Pancreas (tissue), 10 donors: ENCODE measurements around the gene ALDOC. TPM values are rescaled to one million over a fixed set of nuclear protein-coding genes. Genes with fewer than 3 reads are reported as not detected.

ENCODE experiments used
- ATAC-seq, 4 donors: fragments of 200-7000 bp; cut with Tn5 transposase; one replicate each; pipeline versions ENCODE4 v1.8.0 to v1.9.1; 2020; ENCODE audit warnings: mild to moderate bottlenecking in 4 of 4, moderate library complexity in 4 of 4
- DNase-seq, 6 donors: peaks; one replicate each; pipeline ENCODE4 v3.0.0-alpha.2; 2020
- FAIRE-seq: peaks from 2 replicates; lab custom pipeline; 2012; peaks lifted over from hg19 to GRCh38; lab: Jason Lieb, UNC
- H3K27ac ChIP-seq, 4 donors: fragments of 200-600 bp; sonication (generic); 1 replicate in 3 of 4; 2 replicates in 1 of 4; pipeline versions ENCODE4 v1.5.0 to v1.8.0; 2020
- H3K27me3 ChIP-seq, 4 donors: fragments of 200-600 bp; one replicate each; pipeline ENCODE4 v1.8.0; 2021
- H3K36me3 ChIP-seq, 3 donors: fragments of 200-600 bp; sonication (generic) in 1 of 3; one replicate each; pipeline versions ENCODE4 v1.5.0 to v1.8.0; 2020 to 2021
- H3K4me1 ChIP-seq, 3 donors: fragments of 200-600 bp; one replicate each; pipeline ENCODE4 v1.8.0; 2021
- H3K4me3 ChIP-seq, 4 donors: fragments of 200-600 bp; sonication (generic) in 2 of 4; one replicate each; pipeline versions ENCODE4 v1.5.0 to v1.8.0; 2020 to 2021
- H3K9me3 ChIP-seq, 4 donors: fragments of 200-600 bp; one replicate each; pipeline ENCODE4 v1.8.0; 2021
- WGBS, 2 donors: extraction: QIAGEN DNeasy Blood & Tissue Kit; methylation state at CpG; one replicate each; pipeline ENCODE4 v1.1.7; 2013; 5-methylcytosine and 5-hydroxymethylcytosine counted together
- intact Hi-C, 3 donors: fragments of 100-400 bp; cut with DNase I; formaldehyde crosslinking; loops; one replicate each; pipeline versions ENCODE4 v1.11.1 to v1.14.2; 2022
- polyA plus RNA-seq, 2 donors: library from polyadenylated mRNA; stranded (reverse); fragments of 200-250 nt; gene quantifications; one replicate each; pipeline ENCODE4 v1.2.3, GENCODE V29; 2013
- total RNA-seq, 6 donors: library from RNA; stranded (reverse); fragmentation: NEBNext Ultra II Directional in 4 of 6; extraction: Animal tissue kit (Norgen Biotek cat#: 25700) in 4 of 6; gene quantifications; one replicate each; pipeline versions ENCODE4 v1.2.1 to v1.2.4, GENCODE V29; 2021 to 2023
- TF ChIP-seq, protein P1 (sequence below), 4 donors: fragments of 200-600 bp; sonication (generic) in 3 of 4; IDR thresholded peaks; one replicate each; pipeline versions ENCODE4 v1.5.0 to v1.8.0; 2021; ENCODE audit warnings: antibody characterized with exemption in 4 of 4
- donor health status: healthy with polysubstance abuse.
- donor health status: DM: no; HTN: no; CAD: no; lungs with moderate emphysema.
- donor health status: DM: no; HTN: no; CAD: no.
- donor health status: control.
- donor health status: control.
- donor health status: Bipolar disorder and iron deficiency.
- donor health status: DM: yes; HTN: yes; CAD: no.
- donor health status: DM: no; HTN: no; CAD: no.
- donor health status: DM: no; HTN: no; CAD: no.
- donor health status: DM: yes; HTN: yes; CAD: no.

The ALDOC gene
- total and polyA plus RNA-seq, 8 donors, result 0.69 to 8.4 (median 2.3) TPM

DNA sequence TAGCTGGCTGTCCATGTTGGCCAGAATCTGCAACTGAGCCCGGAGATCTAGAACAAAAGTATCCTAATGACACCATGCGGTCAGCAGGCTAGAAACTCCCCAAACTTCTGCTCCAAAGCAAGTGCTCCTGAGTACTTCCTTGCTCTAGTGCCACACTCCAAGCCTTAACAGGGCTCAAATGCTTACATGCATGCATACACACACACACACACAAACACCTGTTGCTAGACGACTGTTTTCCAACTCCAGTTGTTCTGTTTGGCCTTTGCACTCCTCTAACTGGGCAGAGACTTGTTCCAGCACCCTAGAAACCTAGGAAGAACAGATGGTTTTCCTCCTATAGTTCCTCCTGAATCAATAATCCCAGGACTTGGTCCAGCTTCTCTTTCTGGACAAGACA, 7.7 kb upstream of the ALDOC start:
- no peak overlapping the region for H3K27ac ChIP-seq
- no peaks in the 10 kb centered on the region for H3K4me1 ChIP-seq
- H3K27me3 ChIP-seq, result no peaks in the 10 kb centered on the region
- no peaks in the 10 kb centered on the region for H3K9me3 ChIP-seq
- TF ChIP-seq, protein P1, sequence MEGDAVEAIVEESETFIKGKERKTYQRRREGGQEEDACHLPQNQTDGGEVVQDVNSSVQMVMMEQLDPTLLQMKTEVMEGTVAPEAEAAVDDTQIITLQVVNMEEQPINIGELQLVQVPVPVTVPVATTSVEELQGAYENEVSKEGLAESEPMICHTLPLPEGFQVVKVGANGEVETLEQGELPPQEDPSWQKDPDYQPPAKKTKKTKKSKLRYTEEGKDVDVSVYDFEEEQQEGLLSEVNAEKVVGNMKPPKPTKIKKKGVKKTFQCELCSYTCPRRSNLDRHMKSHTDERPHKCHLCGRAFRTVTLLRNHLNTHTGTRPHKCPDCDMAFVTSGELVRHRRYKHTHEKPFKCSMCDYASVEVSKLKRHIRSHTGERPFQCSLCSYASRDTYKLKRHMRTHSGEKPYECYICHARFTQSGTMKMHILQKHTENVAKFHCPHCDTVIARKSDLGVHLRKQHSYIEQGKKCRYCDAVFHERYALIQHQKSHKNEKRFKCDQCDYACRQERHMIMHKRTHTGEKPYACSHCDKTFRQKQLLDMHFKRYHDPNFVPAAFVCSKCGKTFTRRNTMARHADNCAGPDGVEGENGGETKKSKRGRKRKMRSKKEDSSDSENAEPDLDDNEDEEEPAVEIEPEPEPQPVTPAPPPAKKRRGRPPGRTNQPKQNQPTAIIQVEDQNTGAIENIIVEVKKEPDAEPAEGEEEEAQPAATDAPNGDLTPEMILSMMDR (IDR thresholded peaks at IDR 0.05), result no peak
- no peaks in the 10 kb centered on the region for H3K36me3 ChIP-seq
- no peak overlapping the region for H3K4me3 ChIP-seq
- ATAC-seq, result no peak
- DNase-seq, result no peak
- intact Hi-C loops, result no loop called here
- no peak for FAIRE-seq
- 78 to 82% methylated on average over 3 of the region's 3 CpGs for WGBS, 2 donors

DNA sequence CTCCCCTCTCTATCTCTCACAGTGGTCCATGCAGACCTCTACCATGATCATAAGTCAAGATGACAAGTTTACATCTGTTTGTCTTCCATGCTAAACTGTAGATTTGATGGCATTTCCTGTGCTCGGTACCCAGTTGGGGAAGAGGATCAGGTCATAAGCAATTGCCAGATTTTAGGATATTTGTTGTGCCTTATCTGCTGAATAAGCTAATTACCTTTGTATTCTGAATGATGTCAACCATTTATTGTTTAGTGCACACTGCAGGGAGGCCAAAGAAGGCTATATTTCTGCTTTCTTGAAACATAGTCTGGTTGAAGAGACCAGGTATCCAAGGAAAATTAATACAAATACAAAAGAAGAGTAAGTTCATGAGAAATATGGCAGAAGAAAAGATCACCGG, 5.8 kb upstream of the ALDOC start:
- H3K4me1 ChIP-seq, result no peaks in the 10 kb centered on the region
- no peak overlapping the region for H3K4me3 ChIP-seq
- H3K27ac ChIP-seq, result no peak overlapping the region
- no peak for FAIRE-seq
- ATAC-seq, result no peak
- intact Hi-C loops, result no loop called here
- no peak for DNase-seq
- no peaks in the 10 kb centered on the region for H3K9me3 ChIP-seq
- no peaks in the 10 kb centered on the region for H3K27me3 ChIP-seq
- H3K36me3 ChIP-seq, result no peaks in the 10 kb centered on the region
- 94 to 95% methylated on average over 2 of the region's 2 CpGs for WGBS, 2 donors
- TF ChIP-seq, protein P1 (IDR thresholded peaks at IDR 0.05), result no peak

DNA sequence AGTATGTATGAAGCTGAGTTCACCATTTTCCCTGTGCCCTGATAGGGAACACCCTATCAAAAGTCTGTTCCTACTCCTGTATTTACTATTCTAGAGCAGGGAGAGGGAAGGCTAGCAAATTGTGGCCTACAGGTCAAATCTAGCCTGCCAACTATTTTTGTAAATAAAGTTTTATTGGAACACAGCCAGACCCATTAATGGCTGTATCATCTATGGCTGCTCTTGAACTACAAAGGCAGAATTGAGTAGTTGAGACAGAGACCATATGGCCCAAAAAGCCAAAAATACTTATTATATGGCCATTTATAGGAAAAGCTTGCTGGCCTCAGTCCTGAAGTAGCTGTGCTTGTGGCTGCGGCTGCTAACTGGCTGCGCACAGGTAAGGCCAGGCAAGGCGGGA, 4.3 kb upstream of the ALDOC start:
- no peak overlapping the region for H3K4me3 ChIP-seq
- H3K36me3 ChIP-seq, result no peaks in the 10 kb centered on the region

DNA sequence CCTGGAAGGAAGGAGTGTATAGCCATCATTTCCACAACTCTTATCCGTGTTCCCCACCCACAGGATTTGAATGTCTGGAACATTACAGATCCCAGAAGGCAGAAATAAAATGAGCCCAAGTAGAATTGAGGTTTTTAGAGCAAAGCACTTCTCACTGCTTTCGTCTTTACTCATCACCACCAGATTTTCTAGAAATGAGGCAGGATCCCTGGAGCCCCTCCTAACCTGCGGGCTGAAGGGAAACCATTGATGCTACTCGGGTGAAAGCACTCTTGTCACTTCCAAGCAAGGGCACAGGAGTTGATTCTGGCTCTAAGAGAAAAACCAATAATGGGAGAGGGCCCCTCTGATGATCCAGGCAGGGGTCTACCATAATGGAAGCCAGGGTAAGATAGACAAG, 2.8 kb upstream of the ALDOC start:
- Histone ChIP-seq H3K36me3 (no peaks in the 10 kb centered on the region), H3K4me1 (peaks cover 0 to 3% (median 0%) of the 10 kb centered on the region in 3 donors), H3K27ac (no peak overlapping the region), H3K27me3 (no peaks in the 10 kb centered on the region), H3K9me3 (no peaks in the 10 kb centered on the region), H3K4me3 (no peak overlapping the region)
- ATAC-seq (no peak), FAIRE-seq (no peak), DNase-seq (no peak)
- intact Hi-C loops, result no loop called here
- TF ChIP-seq, protein P1 (IDR thresholded peaks at IDR 0.05), result no peak
- 90 to 98% methylated on average over 4 of the region's 4 CpGs for WGBS, 2 donors

More for the DNA sequence above, 4.3 kb upstream of the ALDOC start:
- intact Hi-C loops, result no loop called here
- Histone ChIP-seq H3K27ac (no peak overlapping the region), H3K4me1 (peaks cover 0 to 3% (median 0%) of the 10 kb centered on the region in 3 donors), H3K9me3 (no peaks in the 10 kb centered on the region), H3K27me3 (no peaks in the 10 kb centered on the region)
- WGBS, 2 donors, result 98% methylated on average over 3 of the region's 3 CpGs
- DNase-seq, result no peak
- no peak for ATAC-seq
- TF ChIP-seq, protein P1 (IDR thresholded peaks at IDR 0.05), result no peak
- FAIRE-seq, result no peak

DNA sequence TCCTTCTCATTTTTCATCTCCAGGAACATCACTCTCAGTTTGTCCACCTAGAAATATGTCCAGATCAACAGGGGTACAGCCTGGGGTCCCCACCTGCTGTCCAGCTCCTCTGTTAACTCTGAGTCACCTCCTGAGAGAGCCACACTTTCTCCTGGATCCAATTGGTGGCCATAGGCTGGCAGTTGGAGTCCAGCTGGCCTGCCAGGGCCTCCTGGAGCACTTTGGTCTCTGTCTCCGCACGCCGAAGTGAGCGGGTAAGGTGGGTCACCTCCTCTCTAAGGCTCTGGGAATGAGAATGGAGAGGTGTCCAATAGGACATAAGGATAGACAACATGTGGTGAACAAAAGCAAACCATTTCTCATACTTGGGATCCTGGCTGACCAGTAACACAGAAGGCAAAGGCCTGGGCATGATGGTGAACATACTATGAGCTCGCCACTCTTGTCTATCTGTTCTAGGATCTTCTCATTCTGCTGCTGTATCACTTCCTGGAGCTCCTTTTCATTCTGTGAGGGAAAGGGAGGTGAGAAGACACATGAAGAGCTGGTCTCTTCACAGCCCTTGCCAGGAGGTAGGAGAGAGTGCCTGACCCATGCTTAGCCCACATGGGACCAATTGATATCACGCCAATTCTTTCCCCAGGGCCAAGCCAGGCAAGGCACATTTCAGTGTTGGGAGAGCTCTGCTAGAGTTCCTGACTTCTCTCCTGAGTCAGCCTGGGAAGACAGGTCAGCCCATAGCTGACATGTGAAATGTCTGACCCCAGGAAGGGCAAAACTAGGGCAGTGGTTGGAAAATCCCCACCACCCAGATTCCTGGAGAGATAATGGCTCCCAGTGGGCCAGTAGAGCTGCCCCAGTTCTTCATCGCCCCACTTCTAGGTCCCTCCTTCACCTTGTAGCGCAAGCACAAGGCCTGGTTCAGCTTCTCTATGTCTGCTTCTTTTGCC, 1.8 kb upstream of the ALDOC start:
- intact Hi-C loops, result no loop called here
- ATAC-seq (no peak), DNase-seq (no peak), FAIRE-seq (no peak)
- no peak overlapping the region for H3K4me3 ChIP-seq
- H3K27me3 ChIP-seq, result no peaks in the 10 kb centered on the region
- no peaks in the 10 kb centered on the region for H3K36me3 ChIP-seq
- TF ChIP-seq, protein P1 (IDR thresholded peaks at IDR 0.05), result no peak
- H3K4me1 ChIP-seq, result peaks cover 0 to 3% (median 0%) of the 10 kb centered on the region in 3 donors
- WGBS, 2 donors, result 97 to 98% methylated on average over 8 of the region's 8 CpGs
- no peak overlapping the region for H3K27ac ChIP-seq
- no peaks in the 10 kb centered on the region for H3K9me3 ChIP-seq
